Measurements from ENCODE around the gene NCEH1. TPM values are rescaled to one million over a fixed set of nuclear protein-coding genes. Genes with fewer than 3 reads are reported as not detected.

Gene NCEH1
- total and polyA plus RNA-seq, 2 experiments from 2014 or later = 3.2 to 8.0 TPM

DNA sequence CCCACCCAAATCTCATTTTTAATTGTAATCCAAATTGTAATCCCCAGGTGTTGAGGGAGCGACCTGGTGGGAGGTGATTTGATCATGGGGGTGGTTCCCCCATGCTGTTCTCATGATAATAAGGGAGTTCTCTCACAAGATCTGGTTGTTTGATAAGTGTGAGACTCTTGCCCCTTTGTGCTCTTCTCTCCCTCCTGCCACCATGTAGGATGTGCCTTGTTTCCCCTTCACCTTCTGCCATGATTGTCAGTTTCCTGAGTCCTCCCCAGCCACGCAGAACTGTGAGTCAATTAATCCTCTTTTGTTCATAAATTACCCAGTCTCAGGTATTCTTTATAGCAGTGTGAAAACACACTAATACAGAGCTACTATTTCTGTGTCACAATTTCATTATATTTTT, 88.7 kb downstream of the NCEH1 start:
- Histone ChIP-seq H3K27me3 (no peaks in the 10 kb centered on the region), H3K27ac (no peak overlapping the region), H3K36me3 (no peaks in the 10 kb centered on the region), H3K4me3 (no peak overlapping the region), H3K9me3 (ENCODE audit: low read depth) (no peaks in the 10 kb centered on the region), H3K4me1 (ENCODE audit: low read depth) (no peaks in the 10 kb centered on the region)
- TF ChIP-seq, protein P1, sequence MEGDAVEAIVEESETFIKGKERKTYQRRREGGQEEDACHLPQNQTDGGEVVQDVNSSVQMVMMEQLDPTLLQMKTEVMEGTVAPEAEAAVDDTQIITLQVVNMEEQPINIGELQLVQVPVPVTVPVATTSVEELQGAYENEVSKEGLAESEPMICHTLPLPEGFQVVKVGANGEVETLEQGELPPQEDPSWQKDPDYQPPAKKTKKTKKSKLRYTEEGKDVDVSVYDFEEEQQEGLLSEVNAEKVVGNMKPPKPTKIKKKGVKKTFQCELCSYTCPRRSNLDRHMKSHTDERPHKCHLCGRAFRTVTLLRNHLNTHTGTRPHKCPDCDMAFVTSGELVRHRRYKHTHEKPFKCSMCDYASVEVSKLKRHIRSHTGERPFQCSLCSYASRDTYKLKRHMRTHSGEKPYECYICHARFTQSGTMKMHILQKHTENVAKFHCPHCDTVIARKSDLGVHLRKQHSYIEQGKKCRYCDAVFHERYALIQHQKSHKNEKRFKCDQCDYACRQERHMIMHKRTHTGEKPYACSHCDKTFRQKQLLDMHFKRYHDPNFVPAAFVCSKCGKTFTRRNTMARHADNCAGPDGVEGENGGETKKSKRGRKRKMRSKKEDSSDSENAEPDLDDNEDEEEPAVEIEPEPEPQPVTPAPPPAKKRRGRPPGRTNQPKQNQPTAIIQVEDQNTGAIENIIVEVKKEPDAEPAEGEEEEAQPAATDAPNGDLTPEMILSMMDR (IDR thresholded peaks at IDR 0.05; ENCODE audit: low read depth, low read length) = no peak
- no peak for DNase-seq (ENCODE audit: low read depth in 1 of 2, low spot score in 1 of 2)

DNA sequence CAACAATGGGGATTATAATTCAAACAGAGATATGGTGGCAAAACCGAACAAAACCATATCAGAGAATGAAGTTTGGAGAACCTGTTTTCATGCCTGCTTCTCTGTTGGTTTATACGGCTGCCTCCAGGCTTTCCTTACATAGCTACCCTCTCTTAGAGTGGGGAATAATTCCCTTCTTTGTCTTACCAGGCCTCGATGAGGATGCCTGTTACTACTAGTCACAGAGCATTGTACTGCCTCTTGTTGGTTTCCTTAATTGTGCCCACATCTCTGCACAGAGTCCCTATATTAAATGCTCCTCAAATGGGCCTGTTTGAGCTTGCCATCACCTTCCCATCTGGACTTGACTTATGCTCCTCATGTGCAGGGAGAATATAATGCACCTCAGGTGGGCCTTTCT, 92.9 kb downstream of the NCEH1 start:
- Histone ChIP-seq H3K27ac (no peak overlapping the region), H3K9me3 (ENCODE audit: low read depth) (no peaks in the 10 kb centered on the region), H3K4me3 (no peak overlapping the region), H3K4me1 (ENCODE audit: low read depth) (no peaks in the 10 kb centered on the region), H3K27me3 (no peaks in the 10 kb centered on the region), H3K36me3 (no peaks in the 10 kb centered on the region)
- DNase-seq (ENCODE audit: low read depth in 1 of 2, low spot score in 1 of 2) = no peak
- TF ChIP-seq, protein P1 (IDR thresholded peaks at IDR 0.05; ENCODE audit: low read depth, low read length) = no peak

DNA sequence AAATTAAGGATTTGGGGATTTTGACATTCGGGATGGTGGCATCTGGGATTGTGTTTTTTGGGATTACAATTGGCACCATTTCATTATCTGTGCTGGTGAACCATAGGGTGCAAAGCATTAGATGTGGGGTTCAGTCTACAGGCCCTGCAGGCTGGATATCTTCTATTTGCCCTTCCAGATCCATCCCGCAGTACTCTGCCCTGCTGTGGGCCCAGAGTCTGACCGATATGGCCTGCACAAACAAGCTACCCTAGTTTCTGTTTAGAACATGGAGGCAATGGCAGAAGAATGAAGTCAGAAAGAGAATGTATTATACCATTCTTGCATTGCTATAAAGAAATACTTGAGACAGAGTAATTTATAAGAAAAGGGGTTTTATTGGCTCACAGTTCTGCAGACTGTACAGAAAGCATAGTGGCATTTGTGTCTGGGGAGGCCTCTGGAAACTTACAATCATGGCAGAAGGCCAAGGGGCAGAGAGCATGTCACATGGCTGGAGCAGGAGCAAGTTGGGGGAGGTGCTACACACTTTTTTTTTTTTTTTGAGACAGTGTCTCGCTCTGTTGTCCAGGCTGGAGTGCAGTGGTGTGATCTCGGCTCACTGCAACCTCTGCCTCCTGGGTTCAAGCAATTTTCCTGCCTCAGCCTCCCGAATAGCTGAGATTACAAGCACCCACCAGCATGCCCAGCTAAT, 93.7 kb downstream of the NCEH1 start:
- Histone ChIP-seq H3K4me1 (ENCODE audit: low read depth) (no peaks in the 10 kb centered on the region), H3K27me3 (no peaks in the 10 kb centered on the region), H3K9me3 (ENCODE audit: low read depth) (no peaks in the 10 kb centered on the region), H3K27ac (no peak overlapping the region), H3K4me3 (no peak overlapping the region), H3K36me3 (no peaks in the 10 kb centered on the region)
- DNase-seq (ENCODE audit: low read depth in 1 of 2, low spot score in 1 of 2) = no peak
- TF ChIP-seq, protein P1 (IDR thresholded peaks at IDR 0.05; ENCODE audit: low read depth, low read length) = no peak

DNA sequence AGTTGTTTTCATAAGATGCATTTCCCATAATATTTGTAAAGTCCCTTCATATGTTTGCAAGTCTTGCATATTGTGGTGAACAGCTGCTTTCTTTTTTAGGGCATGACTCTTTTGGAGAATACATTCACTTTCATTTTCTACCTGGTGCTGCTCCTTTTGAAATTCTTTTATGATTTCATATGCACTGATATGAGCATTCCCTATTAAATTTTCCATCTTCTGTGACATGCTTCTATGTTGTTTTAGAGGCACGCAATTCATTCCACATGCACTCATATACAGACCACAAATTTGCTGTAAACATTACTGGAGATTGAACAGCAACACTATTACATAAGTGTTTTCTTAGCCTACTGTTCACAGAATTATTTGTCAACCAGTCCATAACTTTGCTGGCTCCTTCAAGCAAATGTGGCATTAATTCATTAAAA, 94.8 kb downstream of the NCEH1 start:
- H3K4me3 ChIP-seq = no peak overlapping the region
- TF ChIP-seq, protein P1 (IDR thresholded peaks at IDR 0.05; ENCODE audit: low read depth, low read length) = no peak
- DNase-seq (ENCODE audit: low read depth in 1 of 2, low spot score in 1 of 2) = no peak
- H3K27ac ChIP-seq = no peak overlapping the region
- H3K36me3 ChIP-seq = no peaks in the 10 kb centered on the region
- no peaks in the 10 kb centered on the region for H3K4me1 ChIP-seq (ENCODE audit: low read depth)
- H3K9me3 ChIP-seq (ENCODE audit: low read depth) = no peaks in the 10 kb centered on the region
- H3K27me3 ChIP-seq = no peaks in the 10 kb centered on the region

DNA sequence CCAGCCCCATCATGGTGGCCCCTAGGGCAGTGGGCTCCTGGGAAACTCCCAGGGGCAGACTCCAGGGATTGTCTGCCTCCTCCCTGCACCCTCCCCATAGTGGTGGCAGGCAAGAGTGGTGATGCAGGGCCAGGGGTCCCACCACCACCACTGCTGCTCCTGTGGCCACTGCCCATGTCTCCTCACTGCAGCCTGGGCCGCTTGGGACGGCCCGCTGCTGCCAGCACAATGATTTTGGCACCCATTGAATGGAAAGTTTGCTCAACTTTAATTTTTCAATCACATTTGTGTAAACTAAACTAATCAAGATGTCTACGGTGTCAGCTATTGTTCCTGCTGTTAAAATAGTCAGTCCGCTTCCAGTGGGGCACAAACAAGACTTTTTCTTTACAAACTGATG, 95.6 kb downstream of the NCEH1 start:
- TF ChIP-seq, protein P1 (IDR thresholded peaks at IDR 0.05; ENCODE audit: low read depth, low read length) = no peak
- no peaks in the 10 kb centered on the region for H3K9me3 ChIP-seq (ENCODE audit: low read depth)
- DNase-seq (ENCODE audit: low read depth in 1 of 2, low spot score in 1 of 2) = no peak
- H3K4me1 ChIP-seq (ENCODE audit: low read depth) = no peaks in the 10 kb centered on the region
- no peak overlapping the region for H3K4me3 ChIP-seq
- no peaks in the 10 kb centered on the region for H3K36me3 ChIP-seq
- H3K27me3 ChIP-seq = no peaks in the 10 kb centered on the region
- no peak overlapping the region for H3K27ac ChIP-seq
